Common myeloid progenitor, CD34-positive (primary cell): ENCODE data around the gene GSTM3.
"Not testable (repeated sequence)": the region's sequence is repeated elsewhere in the genome, so short reads cannot be mapped to it uniquely, and the experiment has no call there.

Experiments
- CTCF ChIA-PET: fragments of 350-600 bp; sonication (Branson Sonifier 250); formaldehyde crosslinking; loops from one replicate; lab custom pipeline; 2021; ENCODE audit warnings: antibody characterized with exemption; lab: Charles Lee
- POLR2A ChIA-PET: fragments of 350-600 bp; sonication (Branson Sonifier 250); formaldehyde crosslinking; loops from one replicate; lab custom pipeline; 2021; ENCODE audit warnings: antibody characterized with exemption; lab: Charles Lee
- DNase-seq, 3 donors: peaks; one replicate each; pipeline versions ENCODE4 v3.0.0 to v3.0.0-alpha.2; 2013
- H3K27ac ChIP-seq, 2 experiments: 1 replicate in 1 of 2; 2 replicates in 1 of 2; pipeline ENCODE4 v1.7.0; 2013; ENCODE audit warnings: inconsistent platforms in 2 of 2, low read length in 2 of 2, mild to moderate bottlenecking in 2 of 2, low read depth in 1 of 2, moderate library complexity in 1 of 2; ENCODE audit not compliant: severe bottlenecking in 2 of 2, insufficient read depth in 1 of 2, poor library complexity in 1 of 2
- H3K27me3 ChIP-seq, 5 experiments: replicated peaks in 2 of 5; 1 replicate in 3 of 5; 2 replicates in 2 of 5; pipeline versions ENCODE4 v1.6.1 to v1.7.0; 2013; ENCODE audit warnings: low read length in 4 of 5, mild to moderate bottlenecking in 2 of 5, moderate library complexity in 2 of 5, inconsistent platforms in 1 of 5; ENCODE audit not compliant: insufficient read depth in 5 of 5, control insufficient read depth in 4 of 5
- H3K36me3 ChIP-seq, 4 experiments: 1 replicate in 2 of 4; 2 replicates in 2 of 4; pipeline versions ENCODE4 v1.6.1 to v1.7.0; 2013; ENCODE audit warnings: low read length in 3 of 4, control low read depth in 1 of 4, mild to moderate bottlenecking in 1 of 4; ENCODE audit not compliant: control insufficient read depth in 4 of 4, insufficient read depth in 4 of 4
- H3K4me1 ChIP-seq, 4 experiments: 1 replicate in 3 of 4; 2 replicates in 1 of 4; pipeline versions ENCODE4 v1.6.1 to v1.7.1; 2013; ENCODE audit warnings: low read length in 3 of 4, mild to moderate bottlenecking in 3 of 4, control low read depth in 1 of 4, inconsistent platforms in 1 of 4, moderate library complexity in 1 of 4; ENCODE audit not compliant: control insufficient read depth in 4 of 4, insufficient read depth in 4 of 4; ENCODE audit errors: control extremely low read depth in 1 of 4
- H3K4me3 ChIP-seq, 7 experiments: 1 replicate in 4 of 7; 2 replicates in 3 of 7; pipeline versions ENCODE4 v1.5.1 to v1.7.0; 2013; ENCODE audit warnings: mild to moderate bottlenecking in 7 of 7, low read length in 6 of 7, moderate library complexity in 6 of 7, inconsistent platforms in 2 of 7, low read depth in 2 of 7, control low read depth in 1 of 7; ENCODE audit not compliant: insufficient read depth in 4 of 7, control insufficient read depth in 1 of 7; ENCODE audit errors: extremely low read depth in 1 of 7
- H3K9me3 ChIP-seq, 5 experiments: 1 replicate in 4 of 5; 2 replicates in 1 of 5; pipeline versions ENCODE4 v1.6.1 to v1.7.1; 2013; ENCODE audit warnings: low read length in 4 of 5, mild to moderate bottlenecking in 2 of 5, inconsistent platforms in 1 of 5, low read depth in 1 of 5, moderate library complexity in 1 of 5; ENCODE audit not compliant: control insufficient read depth in 4 of 5, insufficient read depth in 2 of 5; ENCODE audit errors: control extremely low read depth in 1 of 5
- WGBS: methylation state at CpG from one replicate; pipeline ENCODE4 v1.1.5; 2013; ENCODE audit not compliant: insufficient coverage; 5-methylcytosine and 5-hydroxymethylcytosine counted together

GSTM3 gene

DNA sequence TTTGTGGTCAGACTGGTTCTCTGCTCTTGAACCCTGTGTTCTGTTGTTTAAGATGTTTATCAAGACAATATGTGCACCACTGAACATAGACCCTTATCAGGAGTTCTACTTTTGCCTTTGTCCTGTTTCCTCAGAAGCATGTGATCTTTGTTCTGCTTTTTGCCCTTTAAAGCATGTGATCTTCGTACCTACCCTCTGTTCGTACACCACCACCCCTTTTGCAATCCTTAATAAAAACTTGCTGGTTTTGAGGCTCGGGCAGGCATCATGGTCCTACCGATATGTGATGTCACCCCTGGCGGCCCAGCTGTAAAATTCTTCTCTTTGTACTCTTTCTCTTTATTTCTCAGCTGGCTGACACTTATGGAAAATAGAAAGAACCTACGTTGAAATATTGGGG is 56.1 kb downstream of the GSTM3 start:
- H3K4me3 ChIP-seq, H3K27ac ChIP-seq, H3K9me3 ChIP-seq, POLR2A ChIA-PET, CTCF ChIA-PET, DNase-seq, H3K27me3 ChIP-seq, H3K36me3 ChIP-seq: not testable (repeated sequence)
- WGBS: no CpG with 5 or more reads among the region's 6 CpGs
- peaks cover 0 to 14% (median 1%) of the 10 kb centered on the region in 4 experiments for H3K4me1 ChIP-seq
